Activated T-cell treated with anti-CD3 and anti-CD28 coated beads, Interleukin-2, amount 50 U/mL, for 1 hour (primary cell): ENCODE results near the gene RTN4R.
"Not testable (repeated sequence)": the region's sequence is repeated elsewhere in the genome, so short reads cannot be mapped to it uniquely, and the experiment has no call there.

ENCODE experiments used
- DNase-seq: peaks from one replicate; pipeline ENCODE4 v3.0.0-alpha.2; 2020

The RTN4R gene

GRCh38 chr22:20285473-20286311, 17.6 kb upstream of the RTN4R start:
- DNase-seq: peak; percentile 81

- no peak for DNase-seq
These were observed 16.5 kb upstream of the RTN4R start for GRCh38 chr22:20284471-20285086.

GRCh38 chr22:20283674-20284066, 15.6 kb upstream of the RTN4R start:
- DNase-seq: no peak

- DNase-seq: no peak
These were observed 15.0 kb upstream of the RTN4R start for GRCh38 chr22:20282901-20283673.

GRCh38 chr22:20281891-20282290, 13.8 kb upstream of the RTN4R start:
- DNase-seq: no peak

GRCh38 chr22:20281473-20281872, 13.4 kb upstream of the RTN4R start:
- DNase-seq: not testable (repeated sequence)

- no peak for DNase-seq
These were observed 12.7 kb upstream of the RTN4R start for GRCh38 chr22:20280866-20281265.

- not testable (repeated sequence) for DNase-seq
These were observed 12.0 kb upstream of the RTN4R start for GRCh38 chr22:20280163-20280562.

GRCh38 chr22:20279662-20280134, 11.6 kb upstream of the RTN4R start:
- no peak for DNase-seq

- not testable (repeated sequence) for DNase-seq
These were observed 10.8 kb upstream of the RTN4R start for GRCh38 chr22:20278726-20279490.

- DNase-seq: not testable (repeated sequence)
These were observed 10.0 kb upstream of the RTN4R start for GRCh38 chr22:20277936-20278635.

- no peak for DNase-seq
These were observed 8.3 kb upstream of the RTN4R start for GRCh38 chr22:20276468-20276867.

- DNase-seq: no peak
These were observed 7.7 kb upstream of the RTN4R start for GRCh38 chr22:20275836-20276235.

- DNase-seq: not testable (repeated sequence)
These were observed 7.2 kb upstream of the RTN4R start for GRCh38 chr22:20275325-20275724.

- DNase-seq: not testable (repeated sequence)
These were observed 6.3 kb upstream of the RTN4R start for GRCh38 chr22:20274374-20274773.

GRCh38 chr22:20273758-20274181, 5.7 kb upstream of the RTN4R start:
- DNase-seq: no peak

GRCh38 chr22:20272700-20273099, 4.6 kb upstream of the RTN4R start:
- no peak for DNase-seq

- no peak for DNase-seq
These were observed 4.1 kb upstream of the RTN4R start for GRCh38 chr22:20272174-20272573.

- DNase-seq: no peak
These were observed 3.2 kb upstream of the RTN4R start for GRCh38 chr22:20271114-20271994.

GRCh38 chr22:20270190-20271113, 2.3 kb upstream of the RTN4R start:
- not testable (repeated sequence) for DNase-seq
